Measurements from ENCODE around the gene PLCL1.

DNA sequence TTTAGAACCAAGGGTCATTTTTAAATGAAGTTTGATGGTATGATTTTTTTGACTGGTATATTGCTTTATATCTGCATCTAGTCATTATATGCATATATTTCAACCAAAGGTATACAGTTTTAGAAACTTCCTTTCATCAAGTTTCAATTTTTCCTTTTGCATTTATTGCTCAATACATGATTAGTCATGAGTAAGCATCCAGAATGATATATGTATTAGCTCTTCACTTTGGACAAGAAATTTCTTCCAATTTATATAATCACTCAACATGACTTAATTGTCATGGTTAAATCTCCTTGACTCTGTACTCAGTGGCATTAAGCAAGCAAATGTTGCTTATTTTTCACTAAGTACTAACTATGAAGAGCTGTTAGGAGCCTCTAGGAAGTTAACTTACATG, 123.6 kb downstream of the PLCL1 start:
- TF ChIP-seq SUZ12 (IDR thresholded peaks at IDR 0.05) (no peak), FOXM1 (IDR thresholded peaks at IDR 0.05; ENCODE audit: borderline replicate concordance) (no peak), BHLHE40 (IDR thresholded peaks at IDR 0.05; ENCODE audit: borderline replicate concordance) (no peak), NFRKB (IDR thresholded peaks at IDR 0.05) (no peak), ELF4 (IDR thresholded peaks at IDR 0.05) (no peak)
